ENCODE measurements around the gene MOB3B.

DNA sequence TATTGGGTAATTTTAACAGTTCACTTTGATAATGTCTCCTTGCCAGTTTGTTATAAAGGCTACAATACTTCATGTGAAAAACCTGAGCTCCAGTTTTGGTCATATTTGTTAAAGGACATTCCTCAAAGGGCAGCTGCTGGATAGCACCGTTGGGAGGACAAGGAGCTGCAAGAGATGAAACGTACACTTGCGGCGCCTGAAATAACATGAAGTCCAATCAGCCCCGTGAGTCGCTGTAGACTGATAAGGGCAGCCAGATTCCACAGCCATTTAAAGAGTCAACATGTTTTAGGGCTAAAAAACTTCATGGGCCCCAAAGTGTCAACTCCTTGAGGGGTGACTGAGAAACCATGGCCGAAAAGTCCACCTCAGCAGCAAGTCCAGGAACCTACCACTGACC is 91.1 kb downstream of the MOB3B start:
- TF ChIP-seq, protein P1, sequence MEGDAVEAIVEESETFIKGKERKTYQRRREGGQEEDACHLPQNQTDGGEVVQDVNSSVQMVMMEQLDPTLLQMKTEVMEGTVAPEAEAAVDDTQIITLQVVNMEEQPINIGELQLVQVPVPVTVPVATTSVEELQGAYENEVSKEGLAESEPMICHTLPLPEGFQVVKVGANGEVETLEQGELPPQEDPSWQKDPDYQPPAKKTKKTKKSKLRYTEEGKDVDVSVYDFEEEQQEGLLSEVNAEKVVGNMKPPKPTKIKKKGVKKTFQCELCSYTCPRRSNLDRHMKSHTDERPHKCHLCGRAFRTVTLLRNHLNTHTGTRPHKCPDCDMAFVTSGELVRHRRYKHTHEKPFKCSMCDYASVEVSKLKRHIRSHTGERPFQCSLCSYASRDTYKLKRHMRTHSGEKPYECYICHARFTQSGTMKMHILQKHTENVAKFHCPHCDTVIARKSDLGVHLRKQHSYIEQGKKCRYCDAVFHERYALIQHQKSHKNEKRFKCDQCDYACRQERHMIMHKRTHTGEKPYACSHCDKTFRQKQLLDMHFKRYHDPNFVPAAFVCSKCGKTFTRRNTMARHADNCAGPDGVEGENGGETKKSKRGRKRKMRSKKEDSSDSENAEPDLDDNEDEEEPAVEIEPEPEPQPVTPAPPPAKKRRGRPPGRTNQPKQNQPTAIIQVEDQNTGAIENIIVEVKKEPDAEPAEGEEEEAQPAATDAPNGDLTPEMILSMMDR (IDR thresholded peaks at IDR 0.05), result no peak
- TF ChIP-seq POLR2A (IDR thresholded peaks at IDR 0.05), result no peak
